ENCODE results near the gene MBP. TPM values are rescaled to one million over a fixed set of nuclear protein-coding genes. Genes with fewer than 3 reads are reported as not detected.
A peak's percentile ranks its signal among the peaks of the same experiment; 100 is the strongest.

MBP gene
- total and polyA plus RNA-seq, 4 experiments from 2014 or later = 92.2 to 187 (median 149) TPM

DNA sequence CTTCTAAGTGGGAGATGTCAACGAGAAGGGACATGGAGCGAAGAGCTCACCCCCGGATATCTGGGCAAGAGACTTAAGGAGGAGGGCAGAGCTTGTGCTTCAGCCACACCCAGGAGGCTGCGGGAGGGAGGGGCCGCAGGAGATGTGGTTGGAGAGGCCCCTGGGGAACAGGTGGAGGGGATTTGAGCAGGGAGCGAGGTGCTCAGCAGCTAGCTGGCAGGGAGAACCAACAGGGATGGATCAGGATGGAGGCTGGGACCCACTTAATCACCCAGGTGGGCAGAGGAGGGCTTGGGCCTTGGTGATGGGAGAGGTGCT is 78.3 kb downstream of the MBP start:
- Histone ChIP-seq H3K27ac (ENCODE audit: low read depth, low read length) (peak overlapping the region; percentile 84), H3K4me3 (ENCODE audit: low read length in 2 of 2) (peak overlapping the region in 1 of 2 donors; percentile 54), H3K9me3 (ENCODE audit: control insufficient read depth in 1 of 2, low read length in 2 of 2) (no peaks in the 10 kb centered on the region), H3K27me3 (ENCODE audit: insufficient read depth, low read length) (no peaks in the 10 kb centered on the region), H3K4me1 (ENCODE audit: insufficient read depth, low read length) (peaks cover 78% of the 10 kb centered on the region), H3K36me3 (ENCODE audit: insufficient read depth, low read length) (no peaks in the 10 kb centered on the region)
- peak overlapping the region; percentile 72 to 92 (median 86) for H3K4me3 Mint-ChIP-seq
- no peaks in the 10 kb centered on the region for H3K9me3 Mint-ChIP-seq
- no peaks in the 10 kb centered on the region for H3K27me3 Mint-ChIP-seq
- DNase-seq = no peak
- H3K27ac Mint-ChIP-seq = peak overlapping the region; percentile 93 to 100 (median 97)
- POLR2A ChIA-PET (ENCODE audit: partially characterized antibody) = interaction anchor here (0.7 to 9.8 kb wide), 17 partner anchors 14 to 230 kb away, joined by 3 to 160 read pairs (median 6); partner anchors contain the start of gene MBP
- intact Hi-C loops (cut with micrococcal nuclease) = loop anchor here (1.0 kb wide), 1 partner anchor 18 kb away; no protein-coding TSS in a partner anchor
- H3K4me1 Mint-ChIP-seq = peaks cover 53 to 75% (median 64%) of the 10 kb centered on the region in 4 donors
- H3K36me3 Mint-ChIP-seq = peaks cover 4 to 19% of the 10 kb centered on the region in 2 donors
- CTCF ChIA-PET (ENCODE audit: partially characterized antibody) = interaction anchor here (0.6 to 13.0 kb wide), 25 partner anchors 9 to 251 kb away, joined by 3 to 141 read pairs (median 5); partner anchors contain the start of gene MBP

DNA sequence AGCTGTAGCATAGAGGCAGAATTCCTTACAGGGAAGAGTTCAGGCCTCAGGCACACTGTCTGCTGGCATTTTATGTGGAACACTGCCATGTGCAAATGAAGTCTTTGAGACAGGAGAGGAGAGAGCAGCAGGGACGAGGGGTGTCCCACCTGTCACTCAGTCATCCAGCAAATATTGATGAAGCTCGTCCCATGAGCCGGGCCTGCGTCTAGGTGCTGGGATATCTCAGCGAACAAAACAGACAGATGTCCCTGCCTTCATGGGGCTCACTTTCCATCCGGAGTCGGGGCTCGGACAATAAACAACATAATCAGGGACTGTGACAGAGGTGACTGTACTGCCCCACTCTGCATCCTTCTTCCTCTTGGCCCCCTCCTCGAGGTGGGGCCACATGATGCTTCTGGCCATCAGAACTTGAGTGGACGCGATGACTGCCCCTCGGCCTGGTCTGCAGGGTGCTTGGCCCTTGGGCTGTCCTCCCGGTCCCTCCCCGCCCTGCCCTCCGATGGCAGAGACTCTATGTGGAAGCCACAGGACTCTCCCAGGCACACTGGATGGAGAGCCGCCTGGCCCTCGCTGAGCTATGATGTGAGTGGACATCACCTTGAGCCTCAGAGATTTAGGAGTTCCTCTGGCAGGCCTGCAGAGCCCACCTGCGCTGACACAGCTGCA is 78.8 kb downstream of the MBP start:
- Mint-ChIP-seq H3K27ac (peak overlapping the region; percentile 93 to 100 (median 97)), H3K36me3 (peaks cover 4 to 19% of the 10 kb centered on the region in 2 donors), H3K27me3 (no peaks in the 10 kb centered on the region), H3K4me1 (peaks cover 49 to 70% (median 60%) of the 10 kb centered on the region in 4 donors), H3K4me3 (peak overlapping the region; percentile 77 to 92 (median 86)), H3K9me3 (no peaks in the 10 kb centered on the region)
- CTCF ChIA-PET (ENCODE audit: partially characterized antibody) = interaction anchor here (0.9 to 13.0 kb wide), 23 partner anchors 9 to 356 kb away, joined by 3 to 141 read pairs (median 5); partner anchors contain the start of gene MBP
- peaks cover 74% of the 10 kb centered on the region for H3K4me1 ChIP-seq (ENCODE audit: insufficient read depth, low read length)
- intact Hi-C loops (cut with micrococcal nuclease) = loop anchor here (1.0 kb wide), 1 partner anchor 19 kb away; no protein-coding TSS in a partner anchor
- peak overlapping the region; percentile 84 for H3K27ac ChIP-seq (ENCODE audit: low read depth, low read length)
- peak overlapping the region; percentile 14 to 54 for H3K4me3 ChIP-seq (ENCODE audit: low read length in 2 of 2)
- H3K27me3 ChIP-seq (ENCODE audit: insufficient read depth, low read length) = no peaks in the 10 kb centered on the region
- no peaks in the 10 kb centered on the region for H3K9me3 ChIP-seq (ENCODE audit: control insufficient read depth in 1 of 2, low read length in 2 of 2)
- no peaks in the 10 kb centered on the region for H3K36me3 ChIP-seq (ENCODE audit: insufficient read depth, low read length)
- no peak for DNase-seq
- POLR2A ChIA-PET (ENCODE audit: partially characterized antibody) = interaction anchor here (0.7 to 9.8 kb wide), 14 partner anchors 14 to 158 kb away, joined by 3 to 160 read pairs (median 6); partner anchors contain the start of gene MBP

DNA sequence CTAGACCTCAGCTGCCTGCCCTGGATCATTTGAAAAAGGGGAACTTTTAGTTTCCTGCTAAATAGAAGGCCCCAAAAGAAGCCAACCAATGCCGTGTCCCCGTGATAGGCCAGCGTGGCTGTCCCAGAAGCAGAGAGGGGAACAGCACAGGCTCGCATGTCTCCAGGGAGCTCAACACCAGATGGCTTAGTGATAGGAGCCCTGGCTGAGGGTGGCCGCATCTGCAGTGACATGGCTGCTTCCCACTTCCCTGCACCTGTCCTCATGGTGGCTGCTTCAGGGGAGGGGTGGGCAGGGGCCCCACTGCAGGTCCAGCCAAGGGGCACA is 79.6 kb downstream of the MBP start:
- Mint-ChIP-seq H3K36me3 (peaks cover 7 to 22% of the 10 kb centered on the region in 2 donors), H3K4me1 (peaks cover 53 to 71% (median 63%) of the 10 kb centered on the region in 4 donors), H3K27me3 (no peaks in the 10 kb centered on the region), H3K9me3 (no peaks in the 10 kb centered on the region), H3K27ac (peak overlapping the region; percentile 91 to 100 (median 95)), H3K4me3 (peak overlapping the region in 6 of 8 donors; percentile 17 to 92 (median 70))
- intact Hi-C loops (cut with micrococcal nuclease) = no loop called here
- Histone ChIP-seq H3K27ac (ENCODE audit: low read depth, low read length) (peak overlapping the region; percentile 84), H3K36me3 (ENCODE audit: insufficient read depth, low read length) (no peaks in the 10 kb centered on the region), H3K27me3 (ENCODE audit: insufficient read depth, low read length) (no peaks in the 10 kb centered on the region), H3K9me3 (ENCODE audit: control insufficient read depth in 1 of 2, low read length in 2 of 2) (no peaks in the 10 kb centered on the region), H3K4me3 (ENCODE audit: low read length in 2 of 2) (peak overlapping the region in 1 of 2 donors; percentile 14), H3K4me1 (ENCODE audit: insufficient read depth, low read length) (peaks cover 66% of the 10 kb centered on the region)
- no peak for DNase-seq
- POLR2A ChIA-PET (ENCODE audit: partially characterized antibody) = interaction anchor here (6.9 to 9.8 kb wide), 2 partner anchors 15 to 78 kb away, joined by 68 to 160 read pairs; partner anchors contain the start of gene MBP
- CTCF ChIA-PET (ENCODE audit: partially characterized antibody) = interaction anchor here (1.1 to 13.0 kb wide), 8 partner anchors 8 to 357 kb away, joined by 3 to 141 read pairs (median 4); no protein-coding TSS in a partner anchor

DNA sequence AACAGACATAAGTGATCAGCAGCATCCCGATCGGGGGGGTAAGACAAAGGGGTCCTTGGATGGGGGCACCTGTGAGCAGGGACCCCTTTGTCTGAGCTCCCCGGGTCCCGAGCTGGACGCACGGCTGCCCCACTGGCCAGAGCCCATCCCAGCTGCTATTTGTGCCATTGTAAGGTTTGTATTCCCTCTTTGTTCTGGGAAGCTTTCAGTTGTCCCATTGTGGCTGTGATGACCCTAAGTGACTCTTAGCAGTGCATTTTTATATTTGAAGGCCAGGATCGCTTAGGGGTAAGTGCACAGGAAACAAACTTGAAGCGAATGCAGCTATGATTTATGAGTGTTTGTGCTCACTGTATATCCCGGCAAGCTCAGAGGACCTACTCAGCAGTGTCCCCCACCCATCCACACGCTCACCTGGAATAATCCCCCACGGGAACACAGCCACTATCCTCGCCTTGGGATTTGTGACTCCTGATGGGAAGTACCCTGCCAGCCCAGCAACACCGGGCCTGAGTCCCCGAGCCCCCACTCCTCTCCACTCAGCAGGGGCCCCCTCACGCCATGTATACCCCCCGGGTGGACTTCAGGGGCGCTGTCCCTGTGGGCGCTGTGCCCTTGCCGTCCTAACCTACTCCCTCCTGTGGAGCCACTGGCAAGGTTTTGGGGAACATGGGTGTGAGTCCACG is 80.1 kb downstream of the MBP start:
- no peaks in the 10 kb centered on the region for H3K9me3 ChIP-seq (ENCODE audit: control insufficient read depth in 1 of 2, low read length in 2 of 2)
- peaks cover under 1% of the 10 kb centered on the region for H3K36me3 ChIP-seq (ENCODE audit: insufficient read depth, low read length)
- peak overlapping the region; percentile 84 for H3K27ac ChIP-seq (ENCODE audit: low read depth, low read length)
- H3K9me3 Mint-ChIP-seq = no peaks in the 10 kb centered on the region
- ChIA-PET POLR2A (ENCODE audit: partially characterized antibody) (interaction anchor here (0.5 to 9.8 kb wide), 4 partner anchors 15 to 1842 kb away, joined by 3 to 160 read pairs (median 36); partner anchors contain the start of genes MBP and TSHZ1), CTCF (ENCODE audit: partially characterized antibody) (interaction anchor here (1.1 to 13.0 kb wide), 6 partner anchors 9 to 358 kb away, joined by 3 to 141 read pairs (median 9); no protein-coding TSS in a partner anchor)
- no peaks in the 10 kb centered on the region for H3K27me3 Mint-ChIP-seq
- H3K4me3 ChIP-seq (ENCODE audit: low read length in 2 of 2) = no peak overlapping the region
- peaks cover 55 to 74% (median 65%) of the 10 kb centered on the region in 4 donors for H3K4me1 Mint-ChIP-seq
- H3K27me3 ChIP-seq (ENCODE audit: insufficient read depth, low read length) = no peaks in the 10 kb centered on the region
- no peak for DNase-seq
- H3K36me3 Mint-ChIP-seq = peaks cover 10 to 26% of the 10 kb centered on the region in 2 donors
- peak overlapping the region; percentile 91 to 100 (median 95) for H3K27ac Mint-ChIP-seq
- H3K4me1 ChIP-seq (ENCODE audit: insufficient read depth, low read length) = peaks cover 64% of the 10 kb centered on the region
- intact Hi-C loops (cut with micrococcal nuclease) = no loop called here
- H3K4me3 Mint-ChIP-seq = peak overlapping the region in 6 of 8 donors; percentile 17 to 89 (median 63)

DNA sequence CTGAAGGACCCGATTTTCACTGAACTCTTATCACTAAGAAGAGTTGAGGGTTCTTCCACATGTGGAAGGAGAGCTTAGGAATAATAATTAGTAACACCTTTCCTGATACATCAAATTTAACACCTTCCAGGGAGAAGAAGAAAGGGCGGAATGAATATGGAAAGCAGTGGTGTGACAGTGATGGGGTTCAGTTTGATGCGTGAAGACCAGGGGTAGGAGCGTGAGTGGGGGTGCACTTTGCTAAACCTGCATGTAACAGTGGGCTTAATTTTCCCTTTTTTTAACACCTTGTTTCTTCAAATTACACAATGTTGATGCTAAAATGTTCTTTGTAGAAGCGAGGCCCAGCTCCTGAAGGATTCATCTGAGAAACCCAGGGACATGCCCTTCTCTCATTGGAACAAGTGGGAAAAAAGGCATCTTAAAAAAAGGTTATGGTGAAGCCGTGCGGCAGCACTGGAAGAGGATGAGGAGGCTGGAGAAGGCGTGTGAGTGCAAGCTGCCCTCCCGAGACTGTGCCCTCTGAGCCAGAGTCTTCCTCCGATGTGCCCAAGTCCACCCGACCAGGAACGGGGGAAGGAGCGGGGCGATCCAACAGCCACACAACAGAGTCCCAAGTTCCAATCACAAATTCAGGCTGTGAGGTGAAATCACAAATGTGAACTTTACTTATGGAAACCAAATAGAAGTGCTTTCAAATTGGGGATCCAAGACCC is 80.8 kb downstream of the MBP start:
- Histone ChIP-seq H3K4me1 (ENCODE audit: insufficient read depth, low read length) (peaks cover 57% of the 10 kb centered on the region), H3K9me3 (ENCODE audit: control insufficient read depth in 1 of 2, low read length in 2 of 2) (no peaks in the 10 kb centered on the region), H3K36me3 (ENCODE audit: insufficient read depth, low read length) (peaks cover 7% of the 10 kb centered on the region), H3K27me3 (ENCODE audit: insufficient read depth, low read length) (no peaks in the 10 kb centered on the region), H3K4me3 (ENCODE audit: low read length in 2 of 2) (no peak overlapping the region), H3K27ac (ENCODE audit: low read depth, low read length) (peak overlapping the region; percentile 84)
- H3K27ac Mint-ChIP-seq = peak overlapping the region; percentile 77 to 100 (median 95)
- peaks cover 53 to 73% (median 61%) of the 10 kb centered on the region in 4 donors for H3K4me1 Mint-ChIP-seq
- H3K27me3 Mint-ChIP-seq = no peaks in the 10 kb centered on the region
- ChIA-PET POLR2A (ENCODE audit: partially characterized antibody) (interaction anchor here (0.5 to 9.8 kb wide), 5 partner anchors 16 to 1841 kb away, joined by 3 to 160 read pairs (median 3); partner anchors contain the start of genes MBP and TSHZ1), CTCF (ENCODE audit: partially characterized antibody) (interaction anchor here (1.1 to 13.0 kb wide), 6 partner anchors 10 to 159 kb away, joined by 3 to 141 read pairs (median 9); no protein-coding TSS in a partner anchor)
- peak overlapping the region in 4 of 8 donors; percentile 2 to 58 (median 25) for H3K4me3 Mint-ChIP-seq
- intact Hi-C loops (cut with micrococcal nuclease) = no loop called here
- peaks cover 11 to 28% of the 10 kb centered on the region in 2 donors for H3K36me3 Mint-ChIP-seq
- DNase-seq = no peak
- H3K9me3 Mint-ChIP-seq = no peaks in the 10 kb centered on the region

DNA sequence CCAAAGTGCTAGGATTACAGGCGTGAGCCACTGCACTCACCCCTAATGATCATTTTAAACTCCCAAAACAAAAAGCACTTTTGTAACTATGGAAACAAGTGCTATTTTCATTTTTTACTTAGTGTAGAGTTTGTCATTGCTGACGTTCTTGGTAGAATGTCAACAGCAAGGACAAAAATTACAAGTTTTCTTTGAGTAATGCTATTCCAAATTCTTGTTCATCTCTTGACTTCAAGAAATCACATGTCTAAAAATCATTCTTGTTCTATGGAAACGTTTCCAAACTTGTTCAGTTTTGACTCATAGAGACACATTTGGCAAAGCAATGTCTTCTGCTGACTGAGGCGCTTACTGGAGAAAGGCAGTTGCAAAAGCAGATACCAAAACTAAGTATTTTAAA is 82.6 kb downstream of the MBP start:
- H3K27ac Mint-ChIP-seq = peak overlapping the region in 2 of 7 donors; percentile 31 to 75

More for the DNA sequence above, 82.6 kb downstream of the MBP start:
- Mint-ChIP-seq H3K36me3 (peaks cover 23 to 33% of the 10 kb centered on the region in 2 donors), H3K27me3 (no peaks in the 10 kb centered on the region), H3K4me3 (no peak overlapping the region), H3K9me3 (no peaks in the 10 kb centered on the region), H3K4me1 (peaks cover 38 to 64% (median 47%) of the 10 kb centered on the region in 4 donors)
- peaks cover 47% of the 10 kb centered on the region for H3K4me1 ChIP-seq (ENCODE audit: insufficient read depth, low read length)
- DNase-seq = no peak
- no peak overlapping the region for H3K4me3 ChIP-seq (ENCODE audit: low read length in 2 of 2)
- peaks cover 21% of the 10 kb centered on the region for H3K36me3 ChIP-seq (ENCODE audit: insufficient read depth, low read length)
- ChIA-PET POLR2A (ENCODE audit: partially characterized antibody) (interaction anchor here (9.8 kb wide), 1 partner anchor 18 kb away, joined by 160 read pairs; no protein-coding TSS in a partner anchor), CTCF (ENCODE audit: partially characterized antibody) (interaction anchor here (0.6 to 13.0 kb wide), 4 partner anchors 47 to 100 kb away, joined by 3 to 141 read pairs (median 6); no protein-coding TSS in a partner anchor)
- intact Hi-C loops (cut with micrococcal nuclease) = no loop called here
- no peaks in the 10 kb centered on the region for H3K9me3 ChIP-seq (ENCODE audit: control insufficient read depth in 1 of 2, low read length in 2 of 2)
- H3K27ac ChIP-seq (ENCODE audit: low read depth, low read length) = no peak overlapping the region
- H3K27me3 ChIP-seq (ENCODE audit: insufficient read depth, low read length) = no peaks in the 10 kb centered on the region
